Mononuclear cell (primary cell): Measurements from ENCODE around the gene CARD16. TPM values are rescaled to one million over a fixed set of nuclear protein-coding genes. Genes with fewer than 3 reads are reported as not detected.
"Not testable (repeated sequence)": the region's sequence is repeated elsewhere in the genome, so short reads cannot be mapped to it uniquely, and the experiment has no call there.

Source experiments
- H3K27me3 ChIP-seq: 2 replicates; pipeline ENCODE4 v1.6.0; 2011; ENCODE audit warnings: low read length, control low read depth; ENCODE audit not compliant: insufficient read depth
- H3K4me1 ChIP-seq: 2 replicates; pipeline ENCODE4 v1.5.1; 2011; ENCODE audit warnings: mild to moderate bottlenecking, low read length, control low read depth; ENCODE audit not compliant: insufficient read depth
- H3K4me3 ChIP-seq: 2 replicates; pipeline ENCODE4 v1.5.1; 2011; ENCODE audit warnings: mild to moderate bottlenecking, low read length, moderate library complexity
- H3K9me3 ChIP-seq: 2 replicates; pipeline ENCODE4 v1.5.1; 2011; ENCODE audit warnings: low read depth, mild to moderate bottlenecking, control low read depth, low read length
- total RNA-seq: library from RNA; depleted of rRNA; stranded (reverse); fragments of >200 nt; gene quantifications from one replicate; pipeline ENCODE4 v1.2.3, GENCODE V29; 2012

CARD16 gene
- total RNA-seq, 1 donor: 78.7 TPM

DNA sequence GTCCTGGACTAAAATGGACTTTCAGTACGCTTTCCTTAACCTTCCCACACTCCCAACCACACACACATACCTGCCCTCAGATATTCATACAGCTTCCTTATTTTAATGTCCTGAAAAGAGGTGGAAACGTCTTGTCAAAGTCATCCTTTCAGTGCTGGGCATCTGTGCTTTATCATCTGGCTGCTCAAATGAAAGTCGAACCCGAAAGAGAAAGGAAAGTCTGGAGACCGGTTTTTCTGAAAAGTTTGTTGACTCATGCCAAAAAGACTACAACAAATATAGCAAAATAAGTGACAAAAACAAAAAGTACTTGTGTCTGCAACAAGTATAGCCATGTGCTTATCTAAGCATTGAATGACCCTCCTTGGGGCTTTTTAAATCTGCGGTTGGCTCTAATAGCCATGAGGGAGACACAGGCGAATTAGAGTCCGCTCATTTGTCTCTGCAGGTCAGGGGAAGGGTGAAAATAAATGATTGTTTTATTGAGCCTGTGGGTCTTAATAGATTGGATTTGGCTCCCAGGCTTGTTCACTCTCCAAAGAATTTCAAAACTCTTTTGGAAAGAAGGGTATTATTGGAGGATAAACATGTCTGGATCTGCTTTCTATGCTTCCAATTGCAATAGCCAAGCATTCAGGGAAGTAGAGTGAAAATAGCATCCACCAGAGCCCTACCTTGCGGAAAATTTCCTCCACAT is 18.3 kb upstream of the CARD16 start:
- H3K27me3 ChIP-seq, H3K4me3 ChIP-seq, H3K9me3 ChIP-seq, H3K4me1 ChIP-seq: not testable (repeated sequence)

- no peak overlapping the region for H3K4me3 ChIP-seq
- no peaks in the 10 kb centered on the region for H3K4me1 ChIP-seq
- H3K27me3 ChIP-seq: no peaks in the 10 kb centered on the region
- H3K9me3 ChIP-seq: no peaks in the 10 kb centered on the region
These were observed 12.3 kb upstream of the CARD16 start for GRCh38 chr11:105057432-105057831.

DNA sequence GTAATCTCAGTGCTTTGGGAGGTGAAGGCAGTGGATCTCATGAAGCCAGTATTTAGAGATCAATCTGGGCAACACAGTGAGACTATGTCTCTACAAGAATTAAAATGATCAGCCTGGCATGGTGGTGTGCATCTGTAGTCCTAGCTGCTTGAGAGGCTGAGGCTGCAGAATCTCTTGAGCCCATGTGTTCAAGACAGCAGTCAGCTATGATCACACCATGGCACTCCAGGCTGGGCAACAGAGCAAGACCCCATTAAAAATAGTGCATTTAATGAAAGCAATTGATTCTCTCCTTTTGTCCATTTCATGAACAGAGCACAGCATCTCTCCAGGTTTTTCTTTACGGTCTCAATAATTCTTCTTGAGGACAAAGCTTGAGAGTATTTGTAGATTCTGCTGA is 11.3 kb upstream of the CARD16 start:
- Histone ChIP-seq H3K4me3 (no peak overlapping the region), H3K27me3 (no peaks in the 10 kb centered on the region), H3K4me1 (no peaks in the 10 kb centered on the region), H3K9me3 (no peaks in the 10 kb centered on the region)

- H3K4me3 ChIP-seq: no peak overlapping the region
- H3K27me3 ChIP-seq: no peaks in the 10 kb centered on the region
- no peaks in the 10 kb centered on the region for H3K9me3 ChIP-seq
- no peaks in the 10 kb centered on the region for H3K4me1 ChIP-seq
These were observed 9.8 kb upstream of the CARD16 start for GRCh38 chr11:105054723-105055493.

DNA sequence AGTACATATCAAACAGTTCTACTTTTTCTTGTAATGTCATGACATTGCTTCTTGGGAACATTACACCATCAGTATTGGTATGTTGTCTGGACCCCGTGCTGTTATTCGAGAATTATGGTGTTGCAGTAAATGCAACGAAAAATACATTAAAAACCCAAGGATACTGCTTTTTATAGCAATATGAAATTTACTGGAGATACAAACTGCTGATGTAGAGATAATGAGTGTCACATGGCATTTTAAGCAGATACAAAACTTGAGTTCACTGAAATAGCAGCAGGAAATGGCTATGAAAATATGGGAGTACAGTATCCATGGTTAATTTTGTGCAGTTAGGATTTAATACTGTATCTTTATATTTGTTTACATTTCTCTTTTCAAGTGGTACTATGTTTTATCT is 7.4 kb upstream of the CARD16 start:
- Histone ChIP-seq H3K4me3 (no peak overlapping the region), H3K27me3 (no peaks in the 10 kb centered on the region), H3K9me3 (no peaks in the 10 kb centered on the region), H3K4me1 (no peaks in the 10 kb centered on the region)

DNA sequence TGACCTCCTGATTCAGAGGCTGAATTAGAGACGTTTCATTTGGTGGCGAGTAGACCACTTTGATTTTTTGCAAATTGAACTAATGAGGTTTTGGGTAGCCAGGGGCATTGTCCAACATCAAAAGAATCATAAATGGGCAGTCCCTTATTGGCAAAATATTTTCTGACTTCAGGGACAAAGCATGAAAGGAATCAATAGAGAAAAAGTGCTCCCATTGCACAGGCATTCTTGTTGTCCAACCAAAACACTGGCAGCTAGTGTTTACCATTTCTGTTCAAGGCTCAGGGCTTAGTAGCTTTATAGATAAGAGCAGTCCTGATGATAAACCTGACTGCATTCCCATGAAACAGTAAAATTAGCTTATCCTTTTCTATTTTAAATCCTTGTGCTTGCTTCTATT is 6.4 kb upstream of the CARD16 start:
- no peaks in the 10 kb centered on the region for H3K9me3 ChIP-seq
- H3K27me3 ChIP-seq: no peaks in the 10 kb centered on the region
- H3K4me1 ChIP-seq: peaks cover 4% of the 10 kb centered on the region
- H3K4me3 ChIP-seq: no peak overlapping the region

- H3K4me1 ChIP-seq: peaks cover 12% of the 10 kb centered on the region
- no peaks in the 10 kb centered on the region for H3K27me3 ChIP-seq
- H3K4me3 ChIP-seq: no peak overlapping the region
- no peaks in the 10 kb centered on the region for H3K9me3 ChIP-seq
These were observed 4.3 kb upstream of the CARD16 start for GRCh38 chr11:105049481-105049880.

DNA sequence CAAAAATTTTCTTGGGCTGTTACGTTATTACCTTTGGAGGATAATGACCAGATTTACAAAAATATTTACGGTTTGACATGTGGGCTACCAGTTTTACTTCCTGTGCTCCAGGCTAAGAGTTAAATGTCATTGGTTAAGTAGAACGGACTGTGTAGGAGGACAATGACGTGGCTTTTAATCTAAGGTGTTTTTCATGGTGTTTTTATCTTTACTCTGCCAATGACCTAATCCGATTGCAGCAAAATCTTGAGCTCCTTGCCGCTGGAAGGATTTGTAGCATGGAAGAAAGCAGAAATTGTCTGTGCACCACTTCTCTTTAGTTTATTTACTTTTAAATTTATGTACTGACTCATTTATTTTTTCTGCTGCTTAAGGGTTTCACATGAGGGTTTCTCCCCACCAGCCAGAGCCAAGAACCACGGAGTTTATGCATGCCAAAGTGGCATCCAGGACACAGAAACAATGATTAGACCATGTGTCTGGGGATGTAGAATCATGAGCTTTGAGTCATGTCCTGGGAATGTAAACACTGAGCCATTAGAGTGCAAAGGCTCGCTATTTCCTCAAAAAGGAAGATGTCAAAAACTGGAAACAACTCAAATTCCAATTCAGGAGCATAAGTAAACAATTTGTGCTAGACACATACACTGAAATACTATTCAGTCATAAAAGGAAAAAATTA is 1.9 kb upstream of the CARD16 start:
- Histone ChIP-seq H3K9me3 (no peaks in the 10 kb centered on the region), H3K4me3 (no peak overlapping the region), H3K4me1 (peaks cover 21% of the 10 kb centered on the region), H3K27me3 (no peaks in the 10 kb centered on the region)

DNA sequence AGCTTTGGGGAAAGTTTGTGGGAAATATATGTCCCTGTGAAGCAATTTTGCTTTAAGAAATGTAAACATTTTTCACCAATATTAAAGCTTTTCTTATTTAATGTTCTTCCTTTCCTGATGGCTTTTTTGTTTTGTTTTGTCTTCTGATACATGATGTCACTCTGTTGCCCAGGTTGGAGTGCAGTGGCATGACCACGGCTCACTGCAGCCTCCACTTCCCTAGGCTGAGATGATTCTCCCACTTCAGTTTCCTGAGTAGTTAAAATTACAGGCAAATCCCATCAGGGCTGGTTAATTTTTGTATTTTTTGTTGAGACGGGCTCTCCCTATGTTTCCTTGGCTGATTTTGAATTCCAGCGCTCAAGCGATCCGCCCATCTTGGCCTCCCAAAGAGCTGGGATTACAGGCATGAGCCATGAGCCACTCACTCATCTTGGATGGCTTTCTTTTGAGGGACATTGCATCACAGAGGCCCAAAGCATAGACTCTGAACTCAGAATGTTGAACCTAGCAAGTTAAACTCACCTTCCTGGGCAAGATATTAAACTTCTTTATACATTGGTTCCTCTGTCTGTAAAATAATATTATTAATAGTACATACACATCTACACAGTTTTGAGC is 651 bp upstream of the CARD16 start:
- no peak overlapping the region for H3K4me3 ChIP-seq
- H3K9me3 ChIP-seq: no peaks in the 10 kb centered on the region
- H3K27me3 ChIP-seq: no peaks in the 10 kb centered on the region
- peaks cover 29% of the 10 kb centered on the region for H3K4me1 ChIP-seq

GRCh38 chr11:105042178-105042577 is 3.0 kb downstream of the CARD16 start:
- Histone ChIP-seq H3K4me3 (no peak overlapping the region), H3K9me3 (no peaks in the 10 kb centered on the region), H3K27me3 (no peaks in the 10 kb centered on the region), H3K4me1 (peaks cover 32% of the 10 kb centered on the region)

DNA sequence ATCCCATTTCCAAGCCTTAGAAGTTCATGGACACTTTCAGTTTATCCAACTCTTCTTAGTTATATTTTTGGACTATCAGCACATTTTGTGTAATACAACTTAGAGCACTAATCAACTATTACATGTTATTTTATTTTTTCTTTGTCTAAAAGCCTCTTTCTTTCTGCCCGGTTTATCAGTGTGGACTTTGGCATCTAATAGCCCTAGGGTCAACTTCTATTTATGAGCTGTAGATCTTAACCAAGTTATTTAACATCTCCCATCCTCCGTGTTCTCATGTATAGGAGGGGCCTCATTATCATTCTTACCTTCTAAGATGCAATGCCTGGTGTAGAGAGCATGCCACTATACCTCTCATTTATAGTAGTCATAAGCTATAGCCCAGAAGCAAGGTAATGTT is 4.4 kb downstream of the CARD16 start:
- peaks cover 38% of the 10 kb centered on the region for H3K4me1 ChIP-seq
- H3K27me3 ChIP-seq: no peaks in the 10 kb centered on the region
- no peaks in the 10 kb centered on the region for H3K9me3 ChIP-seq

GRCh38 chr11:105034813-105035620 is 10.1 kb downstream of the CARD16 start, which contains the start of gene CASP1:
TSS of gene CASP1 (minus strand) at chr11:105035144. CDS start at chr11:105035113, 31 bp downstream.
- Histone ChIP-seq H3K4me3 (peak within 1 kb of the TSS; percentile 65), H3K4me1 (peaks cover 56% of the 10 kb centered on the region), H3K27me3 (no peaks in the 10 kb centered on the region), H3K9me3 (no peaks in the 10 kb centered on the region)

More for the DNA sequence above, 4.4 kb downstream of the CARD16 start:
- H3K4me3 ChIP-seq: no peak overlapping the region

DNA sequence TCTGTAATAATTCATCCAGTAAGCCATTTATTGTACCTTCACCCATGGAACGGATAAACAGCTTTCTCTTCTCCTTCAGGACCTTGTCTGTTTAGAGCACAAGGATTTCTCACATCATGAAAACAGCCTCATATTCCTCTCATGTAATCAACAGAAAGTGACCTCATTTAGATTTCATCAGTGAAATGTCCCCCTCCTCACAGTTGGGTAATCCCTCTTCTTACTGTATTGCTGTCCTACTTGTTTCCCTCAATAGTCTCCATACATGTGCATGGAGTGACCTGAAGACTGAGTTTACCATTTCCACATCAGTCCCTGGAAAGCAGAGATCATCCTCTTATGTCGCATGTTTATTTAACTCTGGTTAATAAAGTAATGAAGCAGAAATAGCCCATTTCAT is 10.7 kb downstream of the CARD16 start:
- Histone ChIP-seq H3K4me3 (peak overlapping the region; percentile 65), H3K4me1 (peaks cover 63% of the 10 kb centered on the region)
- H3K27me3 ChIP-seq, H3K9me3 ChIP-seq: not testable (repeated sequence)

- Histone ChIP-seq H3K4me1 (peaks cover 63% of the 10 kb centered on the region), H3K4me3 (peak overlapping the region; percentile 65), H3K27me3 (no peaks in the 10 kb centered on the region), H3K9me3 (no peaks in the 10 kb centered on the region)
These were observed 11.4 kb downstream of the CARD16 start for GRCh38 chr11:105033781-105034180.
